ENCODE results near the gene KCNJ3. TPM values are rescaled to one million over a fixed set of nuclear protein-coding genes. Genes with fewer than 3 reads are reported as not detected.

The KCNJ3 gene
- total RNA-seq, 1 donor from 2014 or later, result 0.26 TPM

GRCh38 chr2:154901063-154901462, 202.6 kb downstream of the KCNJ3 start:
- no peaks in the 10 kb centered on the region for H3K9me3 Mint-ChIP-seq
- H3K4me3 Mint-ChIP-seq, result no peak overlapping the region
- no peaks in the 10 kb centered on the region for H4K20me1 ChIP-seq (ENCODE audit: low read depth)
- no peak overlapping the region for H3K9ac ChIP-seq
- no peak for TF ChIP-seq EZH2phosphoT487 (IDR thresholded peaks at IDR 0.05)
- no peak for TF ChIP-seq EZH2 (IDR thresholded peaks at IDR 0.05)
- TF ChIP-seq CTCF (IDR thresholded peaks at IDR 0.05), result no peak
- DNase-seq (ENCODE audit: low spot score), result no peak
- H3K36me3 Mint-ChIP-seq, result no peaks in the 10 kb centered on the region
- H2AFZ ChIP-seq (replicated peaks), result no peak overlapping the region
- H3K27me3 ChIP-seq, result no peaks in the 10 kb centered on the region
- no peaks in the 10 kb centered on the region for H3F3A ChIP-seq (ENCODE audit: low read depth)
- no peak overlapping the region for H3K27ac Mint-ChIP-seq
- H3K4me3 ChIP-seq, result no peak overlapping the region
- H3K4me2 ChIP-seq, result no peak overlapping the region
- H3K27ac ChIP-seq, result no peak overlapping the region
- H3K4me1 ChIP-seq, result no peaks in the 10 kb centered on the region
- no peaks in the 10 kb centered on the region for H3K9me3 ChIP-seq (ENCODE audit: low read depth)
- peaks cover 2% of the 10 kb centered on the region for H3K27me3 Mint-ChIP-seq (ENCODE audit: insufficient read depth, low read depth)
- H3K79me2 ChIP-seq (ENCODE audit: low read depth), result no peaks in the 10 kb centered on the region
- no peaks in the 10 kb centered on the region for H3K4me1 Mint-ChIP-seq
- H3K36me3 ChIP-seq, result no peaks in the 10 kb centered on the region

Measured in neural progenitor cell (in vitro differentiated cells).